NCI-H226 (cell line): ENCODE data around the gene DPEP1.
"Not testable (repeated sequence)": the region's sequence is repeated elsewhere in the genome, so short reads cannot be mapped to it uniquely, and the experiment has no call there.

Source experiments
- DNase-seq: peaks from one replicate; pipeline ENCODE4 v3.0.0-alpha.2; 2015

DPEP1 gene

GRCh38 chr16:89621698-89622409, 8.4 kb downstream of the DPEP1 start:
- no peak for DNase-seq

GRCh38 chr16:89623511-89624261, 10.2 kb downstream of the DPEP1 start:
- DNase-seq = no peak

GRCh38 chr16:89624777-89625761, 11.6 kb downstream of the DPEP1 start:
- no peak for DNase-seq

- DNase-seq = no peak
These were observed 16.6 kb downstream of the DPEP1 start for GRCh38 chr16:89629827-89630610.

GRCh38 chr16:89633064-89633631, 19.7 kb downstream of the DPEP1 start:
- peak; percentile 41 for DNase-seq

GRCh38 chr16:89634463-89635385, 21.3 kb downstream of the DPEP1 start:
- not testable (repeated sequence) for DNase-seq

- DNase-seq = no peak
These were observed 23.2 kb downstream of the DPEP1 start for GRCh38 chr16:89636663-89637062.

GRCh38 chr16:89637379-89637778, 23.9 kb downstream of the DPEP1 start:
- DNase-seq = no peak

- DNase-seq = no peak
These were observed 25.0 kb downstream of the DPEP1 start for GRCh38 chr16:89638455-89638854.

- no peak for DNase-seq
These were observed 25.9 kb downstream of the DPEP1 start for GRCh38 chr16:89639385-89639784.

GRCh38 chr16:89641458-89642119, 28.1 kb downstream of the DPEP1 start:
- DNase-seq = peak; percentile 12

- no peak for DNase-seq
These were observed 29.1 kb downstream of the DPEP1 start for GRCh38 chr16:89642574-89642973.

- DNase-seq = no peak
These were observed 30.4 kb downstream of the DPEP1 start for GRCh38 chr16:89643769-89644300.

GRCh38 chr16:89645122-89645521, 31.7 kb downstream of the DPEP1 start:
- no peak for DNase-seq

- no peak for DNase-seq
These were observed 32.8 kb downstream of the DPEP1 start for GRCh38 chr16:89646270-89646669.

- DNase-seq = no peak
These were observed 33.5 kb downstream of the DPEP1 start for GRCh38 chr16:89646906-89647305.

GRCh38 chr16:89651584-89651983, 38.1 kb downstream of the DPEP1 start:
- no peak for DNase-seq

- no peak for DNase-seq
These were observed 40.3 kb downstream of the DPEP1 start for GRCh38 chr16:89653656-89654295.

- no peak for DNase-seq
These were observed 41.7 kb downstream of the DPEP1 start for GRCh38 chr16:89655062-89655643.
